Hematopoietic multipotent progenitor cell treated with erythropoietin and hydrocortisone succinate and interleukin-3 and kit ligand, for 4 days (in vitro differentiated cells): ENCODE data around the gene ARFGAP2.
"Not testable (repeated sequence)": the region's sequence is repeated elsewhere in the genome, so short reads cannot be mapped to it uniquely, and the experiment has no call there.

Experiments used
- DNase-seq: peaks from one replicate; pipeline ENCODE4 v3.0.0-alpha.2; 2015

ARFGAP2 gene

DNA sequence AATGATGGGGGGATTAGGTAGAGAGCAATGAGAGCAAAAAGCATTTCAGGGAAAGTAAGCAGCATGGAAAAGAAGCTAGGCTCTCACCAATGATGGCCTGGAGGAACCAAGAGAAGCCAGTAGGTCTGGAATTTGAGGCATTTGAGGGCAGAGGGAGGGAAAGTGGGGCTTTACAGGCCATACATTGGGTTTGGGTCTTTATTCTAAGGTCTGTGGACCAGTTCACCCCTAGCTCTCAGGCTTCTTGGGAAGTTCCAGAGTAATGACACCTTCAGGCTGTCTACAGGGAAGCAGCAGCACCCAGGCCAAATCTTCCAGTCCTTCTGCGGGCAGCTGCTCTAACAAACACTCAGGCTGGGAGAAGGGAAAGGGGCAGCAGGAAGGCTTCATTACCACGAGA is 29.4 kb downstream of the ARFGAP2 start:
- no peak for DNase-seq

DNA sequence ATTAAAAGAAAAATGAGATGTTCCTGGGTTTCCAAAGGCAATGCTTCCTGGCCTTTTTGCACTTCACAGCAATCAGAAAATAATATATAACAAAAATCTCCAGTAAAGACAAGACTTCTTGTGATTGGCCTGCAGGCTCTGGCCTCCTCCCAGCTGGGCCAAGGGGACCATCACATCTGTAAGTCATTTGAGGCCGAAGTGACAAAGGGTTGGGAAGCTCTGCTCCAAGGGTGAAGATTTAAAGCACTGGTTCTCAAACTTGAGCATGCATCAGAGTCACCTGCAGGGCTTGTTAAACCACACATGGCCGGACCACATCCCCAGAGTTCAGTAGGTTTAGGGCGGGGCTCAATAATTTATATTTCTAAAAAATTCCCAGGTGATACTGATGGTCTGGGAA is 32.1 kb downstream of the ARFGAP2 start:
- no peak for DNase-seq

DNA sequence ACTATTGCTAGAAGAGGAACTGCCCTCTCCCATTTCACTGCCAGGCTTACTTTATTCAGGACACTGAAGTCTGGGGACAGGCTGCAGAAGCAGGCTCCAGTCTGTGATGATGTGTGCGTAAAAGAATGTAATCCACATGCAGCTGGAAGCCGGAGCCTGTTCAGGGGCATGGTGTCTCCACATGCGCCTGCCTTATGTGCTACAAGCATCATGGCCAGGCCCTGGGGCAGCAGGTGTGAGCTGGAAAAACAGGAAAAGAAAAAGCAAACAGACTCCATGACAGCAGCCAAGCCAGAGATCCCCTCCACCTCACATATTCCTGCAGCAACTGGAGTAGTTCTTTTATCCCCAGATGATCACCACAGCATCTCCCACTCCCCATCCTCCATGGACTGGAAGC is 33.4 kb downstream of the ARFGAP2 start:
- DNase-seq = no peak

DNA sequence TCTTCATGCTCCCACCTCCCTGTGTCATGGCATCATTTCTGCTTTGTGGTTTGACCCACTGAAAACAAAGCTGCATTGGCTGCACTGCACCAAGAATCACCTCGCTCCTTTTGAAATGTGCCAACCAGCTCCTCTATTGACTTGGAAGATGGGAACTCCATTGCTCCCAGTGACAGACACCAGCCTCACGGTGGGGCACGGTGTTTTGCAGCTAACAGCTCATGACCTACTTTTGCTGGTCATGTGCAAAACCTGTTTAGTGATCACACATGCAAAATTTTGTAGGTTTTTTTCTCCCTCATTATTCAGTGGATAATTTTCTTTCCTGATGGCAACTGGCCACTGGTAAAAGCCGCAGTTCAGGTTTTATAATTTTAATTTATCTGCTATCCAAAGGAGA is 36.8 kb downstream of the ARFGAP2 start:
- DNase-seq = no peak

DNA sequence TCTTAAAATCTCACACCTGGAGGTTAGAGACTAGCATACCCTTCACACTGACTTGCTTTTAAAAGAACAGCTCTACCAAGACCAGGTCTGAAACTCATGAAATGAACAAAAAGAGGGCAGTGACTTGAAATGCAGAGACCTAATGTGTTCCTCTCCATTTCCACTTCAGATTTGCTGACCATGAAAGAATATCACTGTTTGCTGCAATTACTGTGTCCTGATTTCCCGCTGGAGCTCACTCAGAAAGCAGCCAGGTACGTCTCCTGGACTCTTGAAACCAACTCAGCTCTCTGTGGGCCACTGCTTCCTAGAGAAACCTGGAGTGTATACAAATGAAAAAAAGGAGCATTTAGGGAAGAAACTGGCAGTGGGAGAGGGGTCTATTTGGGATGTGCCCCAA is 39.2 kb downstream of the ARFGAP2 start:
- DNase-seq = no peak

DNA sequence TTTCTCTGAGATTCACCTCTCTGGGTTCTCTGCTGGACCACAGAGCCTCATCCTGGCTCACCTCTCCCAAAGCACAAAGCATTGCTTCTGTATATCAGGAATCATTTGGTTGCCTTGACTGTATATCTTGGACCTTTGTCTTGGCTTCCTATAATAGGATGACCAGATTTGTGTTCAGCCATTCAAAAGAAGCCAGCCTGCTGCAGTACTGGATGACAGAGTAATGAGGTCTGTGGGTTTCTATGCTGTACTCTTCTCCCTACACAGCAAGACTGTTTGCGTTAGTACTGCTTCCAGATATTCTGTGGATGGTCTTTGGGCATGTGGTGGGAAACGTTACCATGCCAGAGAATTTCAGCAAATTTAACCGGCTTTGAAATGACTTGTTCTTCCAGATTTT is 39.8 kb downstream of the ARFGAP2 start:
- DNase-seq = no peak

DNA sequence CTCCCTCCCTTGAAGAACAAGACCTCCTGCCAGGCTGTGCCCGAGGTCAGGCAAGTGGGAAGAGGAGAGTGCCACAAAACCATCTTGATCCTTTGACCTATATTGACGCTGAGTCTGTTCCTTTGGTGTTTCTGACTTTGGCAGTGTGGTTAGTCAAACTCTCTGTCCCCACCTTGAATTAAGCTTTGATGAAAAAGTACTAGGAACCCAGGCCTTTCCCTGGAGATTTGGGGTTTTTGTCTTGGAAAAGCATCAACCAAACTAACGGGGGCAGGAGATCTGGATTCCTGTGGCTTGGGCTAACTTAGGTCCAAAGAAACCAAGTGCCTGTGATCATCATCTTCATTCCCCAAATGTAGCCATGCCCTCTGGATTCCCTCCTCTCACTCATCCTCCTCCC is 40.4 kb downstream of the ARFGAP2 start:
- no peak for DNase-seq

DNA sequence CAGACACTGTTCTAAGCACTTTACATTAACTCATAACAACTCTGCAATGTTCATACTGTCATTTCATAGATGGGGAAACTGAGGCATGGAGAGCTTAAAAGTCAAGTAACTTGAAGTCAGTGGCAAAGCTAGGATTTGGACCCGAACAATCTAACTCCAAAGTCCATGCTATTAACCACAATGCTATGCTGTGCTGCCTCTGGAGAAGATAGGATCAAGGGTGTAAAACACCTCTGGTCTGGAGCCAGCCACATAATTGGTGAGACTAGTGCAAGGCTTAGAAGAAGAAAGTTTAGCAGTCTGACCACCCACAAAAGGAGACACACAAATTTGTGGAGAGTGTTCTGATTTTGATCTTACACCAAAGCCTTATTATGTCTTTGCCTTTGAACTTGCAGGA is 43.7 kb downstream of the ARFGAP2 start:
- DNase-seq = no peak

DNA sequence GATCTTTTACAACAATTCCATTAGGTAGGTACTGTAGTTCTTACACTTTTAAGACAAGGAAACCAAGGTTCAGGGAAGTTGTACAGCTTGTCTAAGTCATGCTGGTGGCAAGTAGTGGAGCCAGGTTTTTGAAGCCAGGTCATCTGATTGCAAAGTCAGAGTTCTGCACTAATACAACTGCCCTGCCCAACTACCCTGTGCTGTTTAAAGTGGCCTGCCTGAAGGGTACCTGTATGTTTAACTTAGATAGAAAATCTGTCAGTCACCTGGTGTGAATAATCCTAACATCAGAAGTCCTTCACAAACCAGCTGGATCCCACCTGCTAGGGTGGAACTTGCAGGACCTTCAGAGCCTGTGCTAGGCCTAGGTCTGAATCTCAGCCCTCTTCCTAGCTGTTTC is 44.2 kb downstream of the ARFGAP2 start:
- no peak for DNase-seq

DNA sequence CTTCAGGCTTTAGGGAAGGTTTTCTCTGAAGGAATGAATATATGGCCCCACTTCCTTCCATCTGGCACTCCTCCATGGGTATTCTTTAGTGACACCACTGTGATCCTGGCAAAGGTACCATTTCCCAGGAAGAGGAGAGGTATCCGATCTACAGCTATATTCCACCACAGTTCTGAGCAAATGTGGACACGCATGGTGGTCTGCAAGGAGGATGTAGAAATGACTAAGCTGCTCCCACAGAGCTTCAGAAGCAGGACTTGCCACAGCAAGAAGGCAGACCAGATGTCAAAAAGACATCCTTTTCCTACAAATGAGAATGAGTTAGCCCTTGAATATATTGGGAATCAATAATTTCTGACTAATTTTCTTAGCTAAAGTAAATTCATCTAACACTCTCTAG is 45.5 kb downstream of the ARFGAP2 start:
- DNase-seq = no peak

DNA sequence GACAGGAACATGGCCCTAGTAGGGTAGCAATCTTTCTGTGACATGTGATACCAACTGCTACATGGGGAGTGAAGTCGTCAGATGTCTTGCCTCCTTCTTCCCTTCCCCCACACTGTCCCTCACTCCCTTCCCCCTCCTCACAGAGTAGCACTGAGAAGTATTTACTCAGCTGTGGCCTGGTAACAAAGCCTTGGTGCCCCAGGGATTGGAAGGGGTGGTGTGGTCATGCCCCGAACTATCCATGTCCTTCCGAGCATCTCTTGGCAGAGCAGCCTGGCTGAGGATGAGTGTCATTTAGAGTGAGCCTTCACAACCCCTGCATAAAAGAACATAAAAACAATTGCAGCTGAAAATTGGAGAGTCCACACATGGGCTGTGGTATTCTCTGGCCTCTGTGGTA is 46.1 kb downstream of the ARFGAP2 start:
- no peak for DNase-seq

DNA sequence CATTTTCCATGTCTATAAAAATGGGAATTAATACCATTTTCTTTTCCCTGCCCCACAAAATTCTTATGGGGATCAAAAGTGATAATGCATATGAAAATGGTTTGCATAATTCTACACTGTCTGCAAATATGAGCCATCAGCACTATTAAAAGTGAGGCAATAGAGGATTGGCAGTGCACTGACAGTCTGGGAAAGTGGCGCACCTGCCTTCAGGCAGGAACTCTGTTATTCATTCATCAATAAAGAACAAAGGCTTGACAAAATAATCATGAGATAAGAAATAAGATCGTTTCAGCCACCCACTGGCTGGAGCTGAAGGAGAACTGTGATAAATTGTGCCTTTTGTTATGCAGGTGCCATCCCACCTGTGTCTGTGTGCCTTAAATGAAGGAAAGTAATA is 49.5 kb downstream of the ARFGAP2 start:
- DNase-seq = no peak

DNA sequence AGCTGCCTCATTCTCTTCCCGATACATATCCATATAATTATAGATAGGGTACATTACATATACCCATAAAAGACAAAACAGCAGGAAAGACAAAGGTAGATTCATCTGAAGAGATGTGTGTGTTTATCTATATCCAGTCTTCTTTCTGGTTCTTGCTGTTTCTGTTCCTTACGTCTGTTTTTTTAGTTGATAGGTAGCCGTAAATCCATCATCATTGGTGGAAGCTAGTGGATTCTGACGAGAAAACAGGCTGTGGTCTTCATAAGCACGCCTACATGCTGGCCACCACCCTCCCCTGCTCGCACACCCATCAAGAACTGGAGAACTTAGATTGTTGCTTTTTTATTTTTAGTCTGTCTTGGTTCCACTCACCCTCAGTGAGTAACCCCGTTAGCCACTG is 51.6 kb downstream of the ARFGAP2 start:
- DNase-seq = no peak

DNA sequence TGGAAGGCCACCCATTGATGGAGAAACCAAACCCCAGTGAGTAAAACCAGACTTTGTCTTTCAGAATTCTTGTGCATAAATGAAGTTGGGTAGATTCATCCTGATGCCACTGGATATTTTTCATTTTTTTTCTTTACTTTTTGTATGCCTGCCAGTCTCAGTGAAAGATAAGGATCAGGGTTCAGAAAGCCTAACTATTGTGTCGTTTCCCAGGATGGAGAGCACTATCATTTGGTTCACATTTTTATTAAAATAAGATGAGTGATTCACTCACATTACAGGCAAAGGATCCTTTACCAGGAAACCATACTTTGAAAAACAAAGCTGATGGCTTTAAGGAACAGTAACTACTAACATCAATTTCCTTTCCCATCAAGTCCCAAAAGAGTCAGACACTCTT is 52.0 kb downstream of the ARFGAP2 start:
- no peak for DNase-seq

DNA sequence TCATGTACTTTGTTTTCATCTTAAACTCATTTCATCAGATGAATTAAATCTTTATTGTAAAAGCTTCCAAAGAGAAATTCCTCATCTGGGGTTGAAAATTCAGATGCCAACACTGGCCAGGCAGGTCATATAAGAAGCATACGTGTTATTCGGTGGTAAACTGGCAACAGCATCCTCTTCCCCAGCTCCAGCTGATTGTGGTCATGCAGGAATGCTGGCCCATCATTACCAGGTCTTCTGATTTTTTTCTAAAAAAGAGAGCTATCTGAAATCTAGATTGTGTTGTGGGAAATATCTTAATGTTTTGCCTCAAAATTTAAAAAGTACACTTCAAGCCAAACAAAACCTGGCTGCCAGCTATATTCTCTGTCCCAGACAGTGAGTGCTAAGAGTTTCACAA is 53.6 kb downstream of the ARFGAP2 start:
- DNase-seq = no peak

DNA sequence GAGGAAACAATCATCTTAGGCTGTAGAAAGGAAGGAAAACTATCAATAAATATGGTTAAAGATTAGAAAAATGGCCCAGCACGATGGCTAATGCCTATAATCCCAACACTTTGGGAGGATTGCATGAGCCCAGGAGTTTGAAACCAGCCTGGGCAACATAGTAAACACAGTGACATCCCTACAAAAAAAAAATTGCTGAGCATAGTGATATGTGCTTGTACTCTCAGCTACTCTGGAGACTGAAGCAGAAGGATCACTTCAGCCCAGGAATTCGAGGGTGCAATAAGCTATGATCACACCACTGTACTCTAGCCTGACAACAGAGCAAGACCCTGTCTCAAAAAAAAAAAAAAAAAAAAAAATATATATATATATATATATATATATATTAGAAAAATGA is 54.9 kb downstream of the ARFGAP2 start:
- no peak for DNase-seq

DNA sequence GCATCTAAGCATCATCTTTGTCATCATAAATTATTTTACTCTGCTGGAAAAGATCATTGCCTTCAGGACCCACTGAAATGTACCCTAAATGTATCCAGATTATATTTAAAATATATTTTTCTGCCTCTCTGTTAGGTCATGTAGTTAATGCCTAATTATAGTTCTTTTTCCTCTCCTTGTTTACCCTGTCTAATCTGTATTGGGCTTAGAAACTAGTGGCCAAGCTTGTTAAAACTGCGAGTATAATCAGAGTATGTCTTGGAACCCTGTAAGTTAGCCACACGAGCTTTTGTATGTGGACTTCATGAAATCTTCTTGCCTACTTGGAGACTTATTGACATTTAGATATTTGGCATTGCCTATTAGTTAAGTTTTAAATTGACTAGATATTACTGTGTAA is 55.6 kb downstream of the ARFGAP2 start:
- DNase-seq = no peak

DNA sequence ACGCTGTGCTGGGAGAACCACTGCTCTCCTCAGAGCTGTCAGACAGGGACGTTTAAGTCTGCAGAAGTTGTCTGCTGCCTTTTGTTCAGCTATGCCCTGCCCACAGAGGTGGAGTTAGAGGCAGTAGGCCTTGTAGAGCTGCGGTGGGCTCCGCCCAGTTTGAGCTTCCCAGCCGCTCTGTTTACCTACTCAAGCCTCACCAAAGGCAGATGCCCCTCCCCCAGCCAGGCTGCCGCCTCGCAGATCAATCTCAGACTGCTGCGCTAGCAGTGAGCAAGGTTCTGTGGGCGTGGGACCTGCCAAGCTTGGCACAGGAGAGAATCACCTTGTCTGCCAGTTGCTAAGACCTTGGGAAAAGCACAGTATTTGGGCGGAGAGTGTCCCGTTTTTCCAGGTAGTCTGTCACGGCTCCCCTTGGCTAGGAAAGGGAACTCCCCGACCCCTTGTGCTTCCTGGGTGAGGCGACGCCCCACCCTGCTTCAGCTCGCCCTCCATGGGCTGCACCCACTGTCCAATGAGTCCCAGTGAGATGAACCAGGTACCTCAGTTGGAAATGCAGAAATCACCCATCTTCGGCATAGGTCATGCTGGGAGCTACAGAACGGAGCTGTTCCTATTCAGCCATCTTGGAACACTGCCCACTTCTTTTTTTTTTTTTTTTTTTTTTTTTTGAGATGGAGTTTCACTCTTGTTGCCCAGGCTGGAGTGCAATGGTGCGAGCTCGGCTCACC is 57.6 kb downstream of the ARFGAP2 start:
- not testable (repeated sequence) for DNase-seq
